HEK293 (cell line): ENCODE data around the gene POLD3.

Experiments used
- CTCF ChIA-PET: fragments of 350-600 bp; formaldehyde crosslinking; extraction: SDS; loops from one replicate; lab custom pipeline; 2021; ENCODE audit warnings: antibody characterized with exemption; lab: Yijun Ruan, JAX
- POLR2A ChIA-PET: fragments of 300-600 bp; formaldehyde crosslinking; extraction: SDS; loops from one replicate; lab custom pipeline; 2020; ENCODE audit warnings: antibody characterized with exemption, inconsistent platforms; lab: Yijun Ruan, JAX
- H3K27ac ChIP-seq: fragments of 200-500 bp; sonication (Bioruptor generic); 2 replicates; pipeline ENCODE4 v1.5.1; 2014; ENCODE audit warnings: low read depth, low read length, control low read depth, inconsistent platforms; ENCODE audit errors: extremely low read depth
- H3K36me3 ChIP-seq, 2 experiments: fragments of 200-500 bp in 1 of 2; sonication (Bioruptor generic) in 1 of 2; 1 replicate in 1 of 2; 2 replicates in 1 of 2; pipeline ENCODE4 v1.5.1; 2014 to 2017; ENCODE audit warnings: inconsistent platforms in 2 of 2, low read length in 2 of 2; ENCODE audit not compliant: control insufficient read depth in 2 of 2, insufficient read depth in 1 of 2
- H3K4me1 ChIP-seq: fragments of 200-500 bp; sonication (Bioruptor generic); 2 replicates; pipeline ENCODE4 v1.5.1; 2014; ENCODE audit warnings: mild to moderate bottlenecking, low read length, inconsistent platforms; ENCODE audit not compliant: control insufficient read depth, insufficient read depth
- H3K4me3 ChIP-seq: 2 replicates; pipeline ENCODE4 v1.5.1; 2011; ENCODE audit warnings: low read depth, mild to moderate bottlenecking, control low read depth, low read length, moderate library complexity
- H3K9me3 ChIP-seq: fragments of 200-500 bp; sonication (Bioruptor generic); 2 replicates; pipeline ENCODE4 v1.5.1; 2014; ENCODE audit warnings: low read depth, low read length, inconsistent platforms; ENCODE audit not compliant: control insufficient read depth, insufficient read depth
- AEBP2 ChIP-seq: fragments of 450-650 bp; formaldehyde crosslinking; IDR thresholded peaks from 2 replicates; pipeline ENCODE4 v1.5.1; 2016; ENCODE audit warnings: missing biosample characterization, missing genetic modification characterization, borderline replicate concordance
- BCL11B ChIP-seq: fragments of 450-650 bp; formaldehyde crosslinking; IDR thresholded peaks from 2 replicates; pipeline ENCODE4 v1.5.1; 2016; ENCODE audit warnings: low read depth, missing biosample characterization, missing genetic modification characterization
- GLIS1 ChIP-seq: fragments of 450-650 bp; formaldehyde crosslinking; IDR thresholded peaks from 2 replicates; pipeline ENCODE4 v1.5.1; 2016; ENCODE audit warnings: missing biosample characterization, missing genetic modification characterization
- HOXC10 ChIP-seq: sonication (generic); formaldehyde crosslinking; IDR thresholded peaks from 2 replicates; pipeline ENCODE4 v1.8.1; 2023; ENCODE audit warnings: mild to moderate bottlenecking, missing genetic modification reagents
- IKZF3 ChIP-seq: fragments of 450-650 bp; IDR thresholded peaks from 2 replicates; pipeline ENCODE4 v1.5.0; 2018; ENCODE audit warnings: missing biosample characterization, mild to moderate bottlenecking, missing genetic modification characterization, moderate library complexity
- PRDM6 ChIP-seq: fragments of 450-650 bp; formaldehyde crosslinking; IDR thresholded peaks from 2 replicates; pipeline ENCODE4 v1.5.1; 2017; ENCODE audit warnings: missing biosample characterization, missing genetic modification characterization
- YY1 ChIP-seq: fragments of 450-650 bp; formaldehyde crosslinking; IDR thresholded peaks from 2 replicates; pipeline ENCODE4 v1.5.1; 2018; ENCODE audit warnings: missing biosample characterization, missing genetic modification characterization
- ZBTB11 ChIP-seq: fragments of 450-650 bp; formaldehyde crosslinking; conservative IDR thresholded peaks from 2 replicates; pipeline ENCODE4 v1.5.1; 2016; ENCODE audit warnings: low read depth, missing biosample characterization, missing genetic modification characterization
- ZFP41 ChIP-seq: fragments of 450-650 bp; formaldehyde crosslinking; IDR thresholded peaks from 2 replicates; pipeline ENCODE4 v1.5.1; 2016; ENCODE audit warnings: missing biosample characterization, missing genetic modification characterization, borderline replicate concordance
- ZNF112 ChIP-seq: fragments of 450-650 bp; formaldehyde crosslinking; IDR thresholded peaks from 2 replicates; pipeline ENCODE4 v1.5.0; 2017; ENCODE audit warnings: missing biosample characterization, missing genetic modification characterization
- ZNF132 ChIP-seq: fragments of 450-650 bp; formaldehyde crosslinking; IDR thresholded peaks from 2 replicates; pipeline ENCODE4 v1.5.1; 2017; ENCODE audit warnings: missing biosample characterization, missing genetic modification characterization, borderline replicate concordance
- ZNF138 ChIP-seq: fragments of 450-650 bp; formaldehyde crosslinking; IDR thresholded peaks from 2 replicates; pipeline ENCODE4 v1.5.1; 2016; ENCODE audit warnings: missing biosample characterization, missing genetic modification characterization, borderline replicate concordance
- ZNF184 ChIP-seq: fragments of 450-650 bp; IDR thresholded peaks from 2 replicates; pipeline ENCODE4 v1.5.1; 2018; ENCODE audit warnings: missing biosample characterization, mild to moderate bottlenecking, missing genetic modification characterization
- ZNF341 ChIP-seq: fragments of 450-650 bp; formaldehyde crosslinking; IDR thresholded peaks from 2 replicates; pipeline ENCODE4; 2016; ENCODE audit warnings: low read depth, missing biosample characterization, missing genetic modification characterization
- ZNF48 ChIP-seq: fragments of 450-650 bp; formaldehyde crosslinking; IDR thresholded peaks from 2 replicates; pipeline ENCODE4 v1.5.1; 2016; ENCODE audit warnings: missing biosample characterization, missing genetic modification characterization
- ZNF548 ChIP-seq: fragments of 450-650 bp; formaldehyde crosslinking; IDR thresholded peaks from 2 replicates; pipeline ENCODE4 v1.5.1; 2016; ENCODE audit warnings: missing biosample characterization, missing genetic modification characterization
- ZNF549 ChIP-seq: fragments of 450-650 bp; IDR thresholded peaks from 2 replicates; pipeline ENCODE4 v1.5.1; 2018; ENCODE audit warnings: missing biosample characterization, missing genetic modification characterization, mild to moderate bottlenecking, inconsistent platforms, moderate library complexity
- ZNF560 ChIP-seq: fragments of 450-650 bp; formaldehyde crosslinking; IDR thresholded peaks from 2 replicates; pipeline ENCODE4 v1.5.1; 2017; ENCODE audit warnings: missing biosample characterization, missing genetic modification characterization, borderline replicate concordance
- ZNF585B ChIP-seq: fragments of 450-650 bp; formaldehyde crosslinking; IDR thresholded peaks from 2 replicates; pipeline ENCODE4 v1.5.1; 2016; ENCODE audit warnings: missing biosample characterization, missing genetic modification characterization
- ZNF658 ChIP-seq: fragments of 450-650 bp; formaldehyde crosslinking; IDR thresholded peaks from 2 replicates; pipeline ENCODE4; 2016; ENCODE audit warnings: missing biosample characterization, missing genetic modification characterization
- ZSCAN18 ChIP-seq: fragments of 450-650 bp; formaldehyde crosslinking; IDR thresholded peaks from 2 replicates; pipeline ENCODE4 v1.5.1; 2016; ENCODE audit warnings: missing biosample characterization, missing genetic modification characterization

The POLD3 gene

GRCh38 chr11:74646215-74646614 lies 53.8 kb downstream of the POLD3 start:
- H3K4me3 ChIP-seq = no peak overlapping the region
- peaks cover 0 to 55% of the 10 kb centered on the region in 2 experiments; a peak in 2 of 3 replicates for H3K36me3 ChIP-seq
- CTCF ChIA-PET = interaction anchor here (0.5 kb wide), 1 partner anchor 11 kb away, joined by 4 read pairs; no protein-coding TSS in a partner anchor
- 0 out of 2 replicates have a peak, but pooled peaks have one; percentile 23 for TF ChIP-seq PRDM6 (tag by site-specific recombination)
- TF ChIP-seq ZBTB11 (tag by site-specific recombination) = no peak
- TF ChIP-seq ZNF658 (tag by site-specific recombination) = no peak
- no peak overlapping the region for H3K27ac ChIP-seq
- no peaks in the 10 kb centered on the region for H3K9me3 ChIP-seq
- H3K4me1 ChIP-seq = no peaks in the 10 kb centered on the region
- POLR2A ChIA-PET = no interaction called here

GRCh38 chr11:74646954-74647353 lies 54.6 kb downstream of the POLD3 start:
- Histone ChIP-seq H3K4me1 (no peaks in the 10 kb centered on the region), H3K36me3 (peaks cover 0 to 57% of the 10 kb centered on the region in 2 experiments; a peak in 2 of 3 replicates), H3K27ac (no peak overlapping the region), H3K9me3 (no peaks in the 10 kb centered on the region), H3K4me3 (no peak overlapping the region)
- TF ChIP-seq ZFP41 (no peak), BCL11B (no peak), ZNF560 (tag by site-specific recombination) (no peak), HOXC10 (CRISPR knock-in tag) (no peak), ZNF184 (tag by site-specific recombination) (no peak), GLIS1 (no peak), AEBP2 (no peak), ZSCAN18 (tag by site-specific recombination) (no peak), ZNF585B (no peak), IKZF3 (no peak), YY1 (no peak), ZNF48 (no peak), ZNF341 (no peak), ZNF138 (tag by site-specific recombination) (no peak), ZNF548 (tag by site-specific recombination) (no peak), ZNF132 (no peak), ZNF112 (no peak), ZNF549 (no peak), ZNF658 (tag by site-specific recombination) (no peak)
- ChIA-PET POLR2A (no interaction called here), CTCF (no interaction called here)
